Measurements from ENCODE around the gene UBN2.
"Not testable (repeated sequence)": the region's sequence is repeated elsewhere in the genome, so short reads cannot be mapped to it uniquely, and the experiment has no call there.

Gene UBN2

DNA sequence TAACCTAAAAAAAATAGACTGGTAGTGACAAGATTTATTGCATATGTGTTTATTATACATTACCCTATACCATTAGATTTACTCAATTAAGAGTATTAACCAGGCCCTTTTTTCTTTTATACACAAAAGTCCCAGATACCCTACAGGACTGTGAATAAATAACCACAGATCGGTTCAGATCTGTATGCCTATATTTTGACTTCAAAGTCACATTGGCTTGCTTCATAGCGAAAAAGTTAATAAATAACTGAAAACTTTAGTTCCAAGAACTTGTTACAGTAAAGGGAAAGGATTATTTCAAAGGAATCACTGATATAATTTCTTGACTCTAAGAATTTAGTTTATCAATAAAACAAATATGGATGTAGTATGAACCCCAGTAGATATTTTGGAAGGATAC, 68.3 kb downstream of the UBN2 start:
- no peak for DNase-seq (ENCODE audit: low read depth)

- no peak for DNase-seq (ENCODE audit: low read depth)
Measured at GRCh38 chr7:139300390-139300789, 69.4 kb downstream of the UBN2 start.

DNA sequence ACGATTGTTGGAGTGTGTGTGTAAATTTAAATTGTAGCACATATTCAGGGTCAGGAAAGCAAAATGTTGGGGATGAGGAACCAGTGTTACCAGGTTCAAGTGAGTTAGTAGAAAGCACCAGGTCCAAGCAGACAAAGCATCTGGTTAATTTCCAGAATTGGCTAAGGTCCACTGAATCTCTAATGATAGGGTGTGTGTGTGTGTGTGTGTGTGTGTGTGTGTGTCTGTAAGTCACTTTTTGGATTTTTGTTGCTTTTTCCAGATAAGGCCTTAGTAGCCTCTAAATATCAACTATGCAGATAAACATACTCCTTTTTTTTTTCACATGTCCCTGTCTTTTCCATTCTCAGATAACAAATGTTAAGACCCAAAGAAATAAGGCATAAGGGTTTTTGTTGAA, 73.5 kb downstream of the UBN2 start:
- DNase-seq (ENCODE audit: low read depth): no peak

DNA sequence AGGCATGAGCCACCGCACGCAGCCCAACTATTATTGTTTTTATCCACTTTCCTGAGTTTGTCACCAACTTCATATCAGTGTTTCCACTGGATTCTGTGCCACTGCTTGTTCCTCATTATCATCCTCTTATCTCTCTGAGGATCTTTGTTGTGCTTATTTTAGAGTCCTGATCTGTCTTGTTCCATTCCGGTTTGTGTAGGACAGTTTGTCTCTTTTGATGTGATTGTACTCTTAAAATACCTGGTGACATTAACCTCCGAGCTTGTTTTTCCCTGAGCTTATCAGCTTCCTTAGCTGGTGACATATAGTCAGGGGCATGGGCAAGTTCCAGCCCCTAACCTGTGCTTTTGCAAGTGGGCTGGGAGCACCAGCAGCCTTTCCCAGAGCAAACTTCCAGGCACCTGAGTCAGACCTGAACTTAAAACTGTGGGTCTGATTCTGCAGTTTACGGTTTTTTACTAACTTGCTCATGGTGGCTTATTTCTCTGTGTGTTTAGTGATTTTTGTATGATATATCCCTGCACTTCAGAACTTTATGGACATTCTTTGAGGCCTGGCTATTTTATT, 87.0 kb downstream of the UBN2 start:
- no peak for DNase-seq (ENCODE audit: low read depth)

GRCh38 chr7:139321071-139321745, 90.2 kb downstream of the UBN2 start:
- DNase-seq (ENCODE audit: low read depth): no peak

GRCh38 chr7:139324709-139325108, 93.7 kb downstream of the UBN2 start:
- not testable (repeated sequence) for DNase-seq (ENCODE audit: low read depth)

GRCh38 chr7:139328375-139328774, 97.3 kb downstream of the UBN2 start:
- DNase-seq (ENCODE audit: low read depth): no peak

DNA sequence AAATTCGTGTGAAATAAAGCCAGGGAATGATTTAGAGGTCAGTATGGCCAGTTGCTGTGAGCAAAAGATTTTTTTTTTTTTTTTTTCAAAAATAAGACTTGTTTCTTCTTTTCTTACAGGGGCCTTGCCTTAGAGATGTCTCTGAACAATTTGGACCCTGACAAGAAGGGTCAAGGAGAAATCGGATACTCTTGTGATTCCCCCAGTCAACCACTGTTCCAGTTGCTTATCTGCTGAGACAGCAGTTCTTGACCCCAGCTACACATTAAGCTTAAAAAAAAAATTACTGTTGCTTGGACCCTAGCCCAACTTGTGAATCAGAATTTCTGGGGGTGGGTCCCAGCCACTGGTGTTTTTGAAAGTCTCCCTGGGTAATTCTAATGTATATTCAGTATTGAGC, 98.1 kb downstream of the UBN2 start:
- DNase-seq (ENCODE audit: low read depth): no peak

- no peak for DNase-seq (ENCODE audit: low read depth)
Measured at GRCh38 chr7:139330333-139331030, 99.4 kb downstream of the UBN2 start.

DNA sequence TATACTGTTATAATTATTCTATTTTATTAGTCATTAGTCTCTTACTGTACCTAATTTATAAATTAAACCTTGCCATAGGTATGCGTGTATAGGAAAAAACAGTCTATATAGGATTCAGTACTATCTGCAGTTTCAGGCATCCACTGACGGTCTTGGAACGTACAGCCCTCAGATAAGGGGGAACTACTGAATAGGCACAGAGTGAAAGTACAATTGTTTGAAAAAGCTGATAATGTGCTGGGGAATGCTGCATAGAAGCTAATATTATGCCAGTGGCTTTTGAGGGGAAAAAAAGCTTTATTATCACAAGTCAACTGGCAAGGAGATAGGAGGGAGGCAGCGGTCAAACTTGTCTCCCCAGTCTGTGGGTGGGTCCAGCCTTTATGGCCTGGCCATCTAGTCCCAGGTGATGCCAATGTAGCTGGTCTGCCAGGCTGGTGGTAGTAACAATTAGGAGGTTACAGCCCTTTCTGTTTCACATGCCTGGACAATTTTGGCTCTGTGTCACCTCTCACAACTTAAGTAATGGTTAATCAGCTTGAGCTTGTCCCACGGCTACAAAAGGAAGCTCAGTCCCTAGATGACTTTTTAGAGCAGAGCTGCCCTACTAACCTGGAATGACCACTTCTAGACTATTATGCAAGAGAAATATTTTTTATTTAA, 101.8 kb downstream of the UBN2 start:
- no peak for DNase-seq (ENCODE audit: low read depth)

DNA sequence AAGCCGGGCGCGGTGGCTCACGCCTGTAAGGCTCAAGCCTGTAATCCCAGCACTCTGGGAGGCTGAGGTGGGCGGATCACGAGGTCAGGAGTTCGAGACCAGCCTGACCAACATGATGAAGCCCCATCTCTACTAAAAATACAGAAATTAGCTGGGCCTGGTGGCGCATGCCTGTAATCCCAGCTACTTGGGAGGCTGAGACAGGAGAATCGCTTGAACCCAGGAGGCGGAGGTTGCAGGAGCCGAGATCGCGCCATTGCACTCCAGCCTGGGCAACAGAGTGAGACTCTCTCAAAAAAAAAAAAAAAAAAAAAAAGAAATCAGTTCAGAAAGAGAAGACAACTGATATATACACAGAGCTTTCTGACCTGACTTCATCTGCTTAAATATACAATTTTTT, 102.4 kb downstream of the UBN2 start:
- DNase-seq (ENCODE audit: low read depth): not testable (repeated sequence)

GRCh38 chr7:139334399-139335150, 103.5 kb downstream of the UBN2 start:
- DNase-seq (ENCODE audit: low read depth): no peak

- DNase-seq (ENCODE audit: low read depth): no peak
Measured at GRCh38 chr7:139339025-139339424, 108.0 kb downstream of the UBN2 start.

GRCh38 chr7:139339698-139340036, 108.6 kb downstream of the UBN2 start:
- DNase-seq (ENCODE audit: low read depth): no peak

DNA sequence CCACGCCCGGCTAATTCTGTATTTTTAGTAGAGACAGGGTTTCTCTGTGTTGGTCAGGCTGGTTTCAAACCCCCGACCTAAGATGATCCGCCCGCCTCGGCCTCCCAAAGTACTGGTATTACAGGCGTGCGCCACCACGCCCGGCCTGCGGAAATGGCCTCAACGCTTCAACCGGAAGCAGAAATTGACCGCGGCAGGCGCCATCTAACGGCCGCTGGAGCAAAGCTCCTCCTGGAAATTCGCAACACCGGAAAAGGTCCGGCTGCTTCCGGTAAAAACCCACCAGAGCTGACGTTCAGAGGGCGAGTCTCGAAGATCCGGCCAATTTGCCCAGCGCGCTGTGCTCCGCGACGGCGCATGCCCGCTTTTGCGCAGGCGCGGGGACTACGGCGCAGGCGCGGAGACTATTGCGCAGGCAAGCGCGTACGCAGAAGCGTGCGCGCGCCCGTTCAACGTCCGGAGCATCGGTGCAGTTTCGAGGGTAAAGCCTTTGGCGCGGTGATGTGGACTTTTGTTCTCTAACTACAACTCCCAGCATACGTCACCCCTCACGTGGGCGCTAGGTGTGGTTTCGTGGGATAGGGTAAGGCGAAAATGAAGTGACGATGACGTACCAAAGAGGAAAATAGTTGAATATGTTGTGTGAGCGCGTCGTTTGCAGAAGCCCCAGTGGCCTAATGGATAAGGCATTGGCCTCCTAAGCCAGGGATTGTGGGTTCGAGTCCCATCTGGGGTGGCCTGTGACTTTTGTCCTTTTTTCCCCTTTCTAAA, 109.2 kb downstream of the UBN2 start:
- peak; percentile 96 for DNase-seq (ENCODE audit: low read depth)

DNA sequence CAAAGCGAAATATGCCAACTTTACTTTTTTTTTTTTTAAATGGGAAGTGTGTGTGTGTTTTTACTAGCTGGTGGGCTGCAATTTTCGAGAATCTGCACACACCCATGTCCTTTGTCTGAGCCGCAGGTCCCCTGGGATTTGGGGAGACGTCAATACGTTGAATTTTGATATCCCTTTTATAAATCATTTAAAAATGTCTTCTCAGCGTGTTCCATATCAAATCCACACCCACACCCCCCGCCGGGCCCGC, 109.7 kb downstream of the UBN2 start:
- no peak for DNase-seq (ENCODE audit: low read depth)

DNA sequence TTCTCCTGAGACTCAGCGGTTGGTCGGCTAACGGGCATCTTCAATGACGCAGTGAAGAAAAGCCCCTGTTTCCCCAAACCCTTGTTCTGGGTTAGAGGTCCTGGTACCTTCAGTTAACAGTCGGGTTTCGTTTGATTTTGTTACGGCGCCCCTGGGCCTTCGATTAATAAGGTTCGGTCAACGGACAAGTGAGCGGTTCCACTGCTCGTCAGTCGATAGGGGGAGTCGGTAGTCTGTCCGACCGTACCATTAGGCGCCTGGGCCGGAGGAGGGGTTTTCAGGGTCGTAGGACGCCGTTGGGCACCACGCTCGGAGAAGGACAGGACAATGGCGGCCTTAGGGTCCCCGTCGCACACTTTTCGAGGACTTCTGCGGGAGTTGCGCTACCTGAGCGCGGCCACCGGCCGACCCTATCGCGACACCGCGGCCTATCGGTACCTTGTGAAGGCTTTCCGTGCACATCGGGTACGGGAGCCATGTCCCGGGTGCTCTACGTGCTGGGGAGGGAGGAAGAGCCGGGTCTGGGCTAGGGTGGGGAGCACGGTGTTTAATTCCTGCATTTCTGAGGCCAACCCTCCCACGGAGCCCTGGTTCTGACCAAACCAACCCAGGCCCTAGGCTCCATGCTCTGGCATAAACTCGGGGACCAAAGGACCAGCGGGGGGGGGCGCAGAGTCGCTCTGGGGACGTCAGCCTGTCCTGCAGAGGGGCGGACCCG, 110.2 kb downstream of the UBN2 start, which contains the start of gene FMC1:
Gene FMC1 (plus strand): TSS at position 280 of the 718 bp plus-strand sequence. CDS start 48 bp downstream, at position 328.
- peak; percentile 55 for DNase-seq (ENCODE audit: low read depth)

GRCh38 chr7:139341776-139342226, 110.8 kb downstream of the UBN2 start:
- no peak for DNase-seq (ENCODE audit: low read depth)

DNA sequence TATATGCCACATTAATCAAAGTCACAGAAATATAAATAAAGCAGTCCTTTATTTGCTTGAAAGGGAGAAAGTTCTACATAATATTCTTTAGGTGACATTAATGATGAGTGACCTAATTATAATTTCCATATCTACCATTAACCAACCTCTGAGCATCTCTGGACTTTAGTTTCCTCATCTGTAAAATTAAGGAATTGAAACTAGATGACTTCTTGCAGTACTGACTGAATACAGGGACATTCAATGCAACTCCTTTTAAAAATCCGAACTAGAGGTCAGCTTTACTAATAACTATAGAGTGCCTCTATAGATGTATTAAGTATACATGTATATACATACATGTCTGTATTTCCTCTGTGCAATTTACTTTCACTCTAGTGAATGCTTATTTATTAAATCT, 114.0 kb downstream of the UBN2 start:
- DNase-seq (ENCODE audit: low read depth): no peak

DNA sequence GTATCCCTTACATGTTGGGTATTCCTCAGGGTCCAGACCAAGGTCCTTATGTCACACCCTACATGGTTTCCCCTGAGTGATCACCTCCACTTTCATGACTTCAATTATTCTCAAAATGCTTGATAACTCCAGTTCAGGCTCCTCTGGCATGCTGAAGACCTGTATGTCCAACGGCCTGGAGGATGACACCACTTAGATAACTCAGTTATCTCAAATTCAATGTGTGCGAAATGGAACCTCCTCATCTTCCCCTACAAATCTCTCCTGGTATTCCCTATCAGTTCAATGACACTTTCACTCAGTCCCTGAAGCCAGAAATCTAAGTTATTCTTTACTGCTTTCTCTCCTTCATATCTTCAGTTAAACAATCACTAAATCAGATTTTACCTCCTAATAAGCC, 120.0 kb downstream of the UBN2 start:
- DNase-seq (ENCODE audit: low read depth): no peak

- DNase-seq (ENCODE audit: low read depth): no peak
Measured at GRCh38 chr7:139354729-139355128, 123.7 kb downstream of the UBN2 start.

All from stimulated activated CD8-positive, alpha-beta memory T cell treated with anti-CD3 and anti-CD28 coated beads, Interleukin-15, amount 100 ng/mL, for 1 hour (primary cell).